Suprapubic skin (tissue), 4 donors: Measurements from ENCODE around the gene SLC7A6. TPM values are rescaled to one million over a fixed set of nuclear protein-coding genes. Genes with fewer than 3 reads are reported as not detected.

ENCODE experiments used
- DNase-seq, 2 donors: peaks; one replicate each; pipeline ENCODE4 v3.0.0-alpha.2; 2019; ENCODE audit warnings: low spot score in 2 of 2
- H3K27ac ChIP-seq: fragments of 200-600 bp; sonication (generic); one replicate; pipeline ENCODE4 v1.5.1; 2019
- H3K27me3 ChIP-seq: fragments of 200-600 bp; sonication (generic); one replicate; pipeline ENCODE4 v1.5.1; 2019
- H3K36me3 ChIP-seq: fragments of 200-600 bp; sonication (generic); one replicate; pipeline ENCODE4 v1.5.1; 2019
- H3K4me1 ChIP-seq: fragments of 200-600 bp; sonication (generic); one replicate; pipeline ENCODE4 v1.5.1; 2019
- H3K4me3 ChIP-seq: fragments of 200-600 bp; sonication (generic); one replicate; pipeline ENCODE4 v1.5.1; 2019; ENCODE audit warnings: mild to moderate bottlenecking
- H3K9me3 ChIP-seq: fragments of 200-600 bp; sonication (generic); one replicate; pipeline ENCODE4 v1.5.1; 2019
- CTCF ChIP-seq, 2 donors: fragments of 200-600 bp in 1 of 2; fragments of 450-650 bp in 1 of 2; sonication (generic) in 1 of 2; IDR thresholded peaks; one replicate each; pipeline ENCODE4 v1.5.1; 2016 to 2019; ENCODE audit warnings: antibody characterized with exemption in 2 of 2, mild to moderate bottlenecking in 1 of 2, moderate library complexity in 1 of 2
- EP300 ChIP-seq: sonication (generic); formaldehyde crosslinking; IDR thresholded peaks from one replicate; pipeline ENCODE4 v1.6.1; 2017; ENCODE audit warnings: antibody characterized with exemption
- POLR2A ChIP-seq, 2 donors: fragments of 450-650 bp; IDR thresholded peaks; one replicate each; pipeline ENCODE4 v1.6.1; 2017; ENCODE audit warnings: antibody characterized with exemption in 2 of 2, mild to moderate bottlenecking in 2 of 2, moderate library complexity in 2 of 2
- POLR2AphosphoS5 ChIP-seq, 3 donors: sonication (generic); formaldehyde crosslinking; IDR thresholded peaks; one replicate each; pipeline ENCODE4 v1.6.1; 2017; ENCODE audit warnings: antibody characterized with exemption in 3 of 3
- WGBS: methylation state at CpG from one replicate; pipeline ENCODE4 v1.1.5; 2018; 5-methylcytosine and 5-hydroxymethylcytosine counted together
- total RNA-seq, 4 donors: library from RNA; depleted of rRNA; stranded (reverse); fragments of >200 nt; gene quantifications; one replicate each; pipeline ENCODE4 v1.1.0, GENCODE V29; 2016

The SLC7A6 gene
- total RNA-seq, 4 donors from 2014 or later, result 31.5 to 167 (median 49.0) TPM

GRCh38 chr16:68219725-68220351 is 44.5 kb upstream of the SLC7A6 start:
- Histone ChIP-seq H3K27ac (no peak overlapping the region), H3K4me3 (no peak overlapping the region), H3K4me1 (no peaks in the 10 kb centered on the region), H3K36me3 (peaks cover 4% of the 10 kb centered on the region), H3K27me3 (no peaks in the 10 kb centered on the region), H3K9me3 (no peaks in the 10 kb centered on the region)
- DNase-seq, result no peak
- TF ChIP-seq POLR2A (IDR thresholded peaks at IDR 0.05) (no peak), CTCF (IDR thresholded peaks at IDR 0.05) (no peak), EP300 (no peak), POLR2AphosphoS5 (IDR thresholded peaks at IDR 0.05) (no peak)
- 84% methylated on average over 6 of the region's 6 CpGs for WGBS

DNA sequence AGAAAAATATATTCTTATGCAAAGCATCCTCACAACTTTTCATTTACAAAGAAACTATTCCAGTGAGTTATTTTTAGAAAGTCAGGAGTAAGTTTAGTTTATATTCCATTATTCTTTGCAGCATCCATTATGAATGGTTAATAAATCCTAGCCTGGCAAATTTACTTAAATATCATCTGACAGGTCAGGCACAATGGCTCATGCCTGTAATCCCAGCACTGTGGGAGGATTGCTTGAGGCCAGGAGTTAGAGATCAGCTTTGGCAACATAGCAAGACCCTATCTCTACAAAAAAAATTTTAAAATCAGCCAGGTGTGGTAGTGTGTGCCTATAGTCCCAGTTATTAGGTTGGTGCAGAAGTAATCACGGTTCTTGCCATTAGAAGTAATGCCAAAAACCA is 41.3 kb upstream of the SLC7A6 start:
- DNase-seq, result no peak
- TF ChIP-seq EP300 (no peak), POLR2AphosphoS5 (IDR thresholded peaks at IDR 0.05) (no peak), CTCF (IDR thresholded peaks at IDR 0.05) (no peak), POLR2A (IDR thresholded peaks at IDR 0.05) (no peak)
- Histone ChIP-seq H3K9me3 (no peaks in the 10 kb centered on the region), H3K27me3 (no peaks in the 10 kb centered on the region), H3K4me3 (no peak overlapping the region), H3K36me3 (peaks cover 20% of the 10 kb centered on the region), H3K27ac (no peak overlapping the region), H3K4me1 (peaks cover 8% of the 10 kb centered on the region)
- WGBS, result 68% methylated on average over 1 of the region's 1 CpG

DNA sequence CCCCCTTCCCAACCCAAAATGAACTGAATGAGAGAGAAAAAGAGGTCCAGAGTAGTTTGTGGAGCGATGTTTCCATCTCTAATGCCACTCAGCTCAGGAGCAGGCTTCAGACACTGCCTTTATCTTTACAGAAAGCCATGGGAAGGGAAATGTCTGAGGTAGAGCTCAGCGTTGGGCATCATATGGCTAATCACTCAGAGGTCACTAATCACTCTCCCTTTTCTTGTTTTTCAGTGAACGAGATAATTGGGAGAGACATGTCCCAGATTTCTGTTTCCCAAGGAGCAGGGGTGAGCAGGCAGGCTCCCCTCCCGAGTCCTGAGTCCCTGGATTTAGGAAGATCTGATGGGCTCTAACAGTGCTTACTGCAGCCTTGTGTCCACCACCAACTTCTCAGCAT is 38.2 kb upstream of the SLC7A6 start:
- no peak for DNase-seq
- no peak for TF ChIP-seq POLR2AphosphoS5 (IDR thresholded peaks at IDR 0.05)
- TF ChIP-seq POLR2A (IDR thresholded peaks at IDR 0.05), result no peak
- no peak for TF ChIP-seq CTCF (IDR thresholded peaks at IDR 0.05)
- TF ChIP-seq EP300, result no peak
- no peak overlapping the region for H3K27ac ChIP-seq
- H3K36me3 ChIP-seq, result peaks cover 33% of the 10 kb centered on the region
- H3K9me3 ChIP-seq, result no peaks in the 10 kb centered on the region
- no peaks in the 10 kb centered on the region for H3K27me3 ChIP-seq
- H3K4me3 ChIP-seq, result no peak overlapping the region
- peaks cover 17% of the 10 kb centered on the region for H3K4me1 ChIP-seq
- 84% methylated on average over 4 of the region's 4 CpGs for WGBS

GRCh38 chr16:68227183-68227793 is 37.0 kb upstream of the SLC7A6 start:
- TF ChIP-seq POLR2A (IDR thresholded peaks at IDR 0.05), result no peak
- TF ChIP-seq POLR2AphosphoS5 (IDR thresholded peaks at IDR 0.05), result no peak
- TF ChIP-seq CTCF (IDR thresholded peaks at IDR 0.05), result no peak
- no peak for TF ChIP-seq EP300
- Histone ChIP-seq H3K9me3 (no peaks in the 10 kb centered on the region), H3K4me1 (peaks cover 17% of the 10 kb centered on the region), H3K36me3 (peaks cover 45% of the 10 kb centered on the region), H3K27me3 (no peaks in the 10 kb centered on the region), H3K27ac (peak overlapping the region; percentile 8), H3K4me3 (no peak overlapping the region)
- 61% methylated on average over 3 of the region's 3 CpGs for WGBS
- DNase-seq, result no peak

DNA sequence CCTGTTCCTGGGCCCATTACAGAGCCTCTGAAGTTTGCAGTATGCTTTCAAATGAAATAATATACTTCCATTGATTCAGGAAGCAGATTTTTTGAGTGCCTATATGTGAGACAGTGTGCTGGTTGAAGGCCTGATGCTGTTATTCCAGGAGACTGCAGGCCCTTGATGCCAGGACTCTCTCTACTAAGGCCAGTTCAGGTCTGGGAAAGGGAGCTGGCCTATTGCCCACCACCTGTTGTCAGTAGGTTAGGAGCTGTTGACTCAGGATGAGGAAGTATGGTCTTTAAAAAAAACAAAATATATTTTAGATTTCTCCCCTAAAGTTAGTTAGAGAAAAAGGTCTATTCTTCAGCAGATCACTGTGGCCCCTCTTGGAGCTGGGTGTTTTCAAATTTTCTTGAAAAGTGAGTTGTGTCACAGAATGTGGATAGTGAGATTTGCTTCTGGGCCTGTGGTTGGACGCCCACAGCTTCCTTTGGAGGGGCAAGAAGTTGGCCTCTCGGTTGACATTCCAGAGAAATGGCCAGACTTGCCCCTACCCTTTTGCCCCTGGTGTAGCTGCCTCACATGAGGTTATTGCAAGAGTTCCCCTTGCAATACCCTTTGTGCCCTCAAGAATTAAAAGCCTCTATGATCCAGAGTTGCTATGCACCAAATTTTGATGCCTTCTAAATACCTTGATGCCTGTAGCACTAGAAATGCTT is 36.3 kb upstream of the SLC7A6 start:
- peak overlapping the region; percentile 8 for H3K27ac ChIP-seq
- TF ChIP-seq CTCF (IDR thresholded peaks at IDR 0.05) (no peak), POLR2AphosphoS5 (IDR thresholded peaks at IDR 0.05) (no peak), POLR2A (IDR thresholded peaks at IDR 0.05) (no peak), EP300 (no peak)
- no peaks in the 10 kb centered on the region for H3K27me3 ChIP-seq
- H3K36me3 ChIP-seq, result peaks cover 45% of the 10 kb centered on the region
- peaks cover 23% of the 10 kb centered on the region for H3K4me1 ChIP-seq
- no peaks in the 10 kb centered on the region for H3K9me3 ChIP-seq
- H3K4me3 ChIP-seq, result no peak overlapping the region
- 52% methylated on average over 2 of the region's 2 CpGs for WGBS
- peak in 1 of 2 donors; percentile 67 for DNase-seq
